MV-4-11 (cell line): Measurements from ENCODE around the gene RAB6B.

ENCODE experiments used
- DNase-seq: peaks from one replicate; lab custom pipeline; 2025; lab: John Stamatoyannopoulos, UW

RAB6B gene

GRCh38 chr3:133836497-133837158 is 59.1 kb downstream of the RAB6B start:
- DNase-seq: no peak

DNA sequence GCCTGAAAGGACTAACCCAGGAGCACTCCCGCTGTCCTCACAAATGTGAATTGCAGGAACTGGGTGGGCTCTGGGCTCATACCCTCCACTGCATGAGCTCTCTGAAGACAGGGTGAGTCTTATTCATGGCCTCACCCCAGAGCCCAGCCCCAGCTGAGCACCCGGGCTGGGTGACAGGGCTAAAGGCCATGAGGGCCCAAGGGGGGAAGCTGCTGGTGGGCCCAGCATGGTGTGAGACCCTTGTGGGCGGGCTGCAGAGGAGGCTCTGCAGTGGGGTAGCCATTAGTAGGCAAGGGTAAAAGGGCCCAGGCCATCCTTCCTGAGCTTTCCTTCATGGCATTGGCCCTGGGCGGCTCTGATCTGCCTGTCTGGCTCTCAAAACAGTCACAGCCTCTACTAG is 59.7 kb downstream of the RAB6B start:
- DNase-seq: no peak

DNA sequence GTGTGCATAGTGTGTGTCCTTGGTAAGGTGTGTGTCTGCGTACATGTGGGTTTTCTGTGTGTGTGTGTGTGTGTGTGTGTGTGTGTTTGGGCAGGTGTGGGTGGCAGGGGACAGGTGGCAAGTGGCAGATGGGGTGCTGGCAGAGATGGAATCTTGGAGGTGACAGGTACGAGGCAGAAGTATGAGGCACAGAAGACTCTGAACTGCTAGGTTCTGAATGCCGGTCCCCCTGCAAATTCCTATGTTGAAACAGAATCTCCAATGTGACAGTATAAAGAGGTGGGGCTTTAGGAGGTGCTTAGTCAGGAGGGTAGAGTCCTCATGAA is 60.3 kb downstream of the RAB6B start:
- DNase-seq: no peak

GRCh38 chr3:133834621-133835417 is 60.9 kb downstream of the RAB6B start:
- no peak for DNase-seq

GRCh38 chr3:133833880-133834620 is 61.6 kb downstream of the RAB6B start:
- no peak for DNase-seq

DNA sequence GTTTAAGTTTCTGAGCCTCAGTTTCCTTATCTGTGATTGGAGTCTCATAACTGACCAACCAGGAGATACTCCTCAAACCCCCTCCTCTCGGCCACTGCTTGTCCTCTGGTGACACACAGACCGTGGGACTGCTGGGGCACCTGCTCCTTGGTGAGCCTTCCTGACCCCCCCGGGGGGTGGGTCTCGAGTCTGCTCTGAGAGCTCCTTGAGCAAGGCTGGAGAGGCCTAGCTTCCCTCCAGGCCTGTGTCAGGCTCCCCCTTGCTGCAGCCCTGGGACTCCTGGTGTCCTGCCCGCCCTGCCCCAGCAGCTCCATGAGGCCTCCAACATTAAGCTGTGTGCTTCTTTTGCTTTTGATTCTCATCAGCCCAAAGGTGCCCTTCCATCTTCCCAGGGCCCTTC is 62.4 kb downstream of the RAB6B start:
- no peak for DNase-seq

DNA sequence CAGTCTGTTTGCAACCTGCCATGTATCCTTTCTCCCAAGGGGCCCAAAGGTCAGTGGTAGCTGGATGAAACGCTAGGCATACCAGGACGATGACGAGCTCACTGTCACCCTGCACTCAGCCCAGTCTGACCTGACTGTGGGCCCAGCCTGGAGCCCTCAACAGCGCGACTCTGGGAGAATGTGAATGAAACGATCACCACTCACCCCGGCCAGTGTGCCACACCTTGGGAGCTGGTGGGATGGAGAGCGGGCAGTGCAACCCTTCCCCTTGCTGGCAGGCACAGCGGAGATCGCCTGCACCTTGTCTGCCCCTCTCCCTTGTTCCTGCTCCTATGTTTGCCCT is 62.9 kb downstream of the RAB6B start:
- no peak for DNase-seq

DNA sequence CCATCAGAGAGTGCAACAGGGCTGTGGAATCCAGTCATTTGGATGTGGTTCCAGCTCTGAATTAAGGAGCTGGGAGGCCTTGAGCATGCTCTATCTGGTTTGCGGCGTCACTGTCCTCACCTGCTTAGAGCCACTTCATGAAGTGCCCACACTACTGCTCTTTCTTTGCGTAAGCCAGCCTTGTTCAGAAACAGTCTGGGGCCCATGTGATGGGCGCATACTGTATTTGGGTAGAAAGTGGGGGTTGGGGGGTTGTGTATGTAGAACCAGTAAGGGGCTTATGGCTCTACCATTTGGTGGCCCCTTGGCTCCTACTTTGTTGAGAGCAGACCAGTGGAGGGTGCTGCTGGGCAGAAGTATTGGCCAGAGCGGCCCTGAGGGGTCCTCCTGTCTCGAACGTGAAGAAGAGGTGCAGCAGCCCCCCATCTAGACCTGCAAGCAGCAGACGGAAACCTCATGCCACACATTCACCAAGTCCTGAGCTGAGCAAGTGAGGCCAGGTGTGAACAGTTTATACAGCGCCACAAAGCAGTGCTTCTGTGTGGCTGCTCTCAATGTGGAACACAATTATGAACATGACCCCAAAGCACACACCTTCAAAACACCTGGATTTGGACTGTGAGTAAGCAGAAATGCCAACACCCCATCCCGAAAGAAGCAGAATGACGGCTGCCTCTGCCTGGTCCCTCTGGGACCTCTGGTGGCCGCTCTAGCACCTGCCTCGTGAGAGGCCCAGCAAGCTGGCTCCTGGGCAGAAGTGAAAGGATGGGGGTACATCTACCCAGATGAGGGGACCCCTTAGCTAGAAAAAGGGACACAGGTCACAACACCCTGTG is 63.5 kb downstream of the RAB6B start:
- DNase-seq: no peak

DNA sequence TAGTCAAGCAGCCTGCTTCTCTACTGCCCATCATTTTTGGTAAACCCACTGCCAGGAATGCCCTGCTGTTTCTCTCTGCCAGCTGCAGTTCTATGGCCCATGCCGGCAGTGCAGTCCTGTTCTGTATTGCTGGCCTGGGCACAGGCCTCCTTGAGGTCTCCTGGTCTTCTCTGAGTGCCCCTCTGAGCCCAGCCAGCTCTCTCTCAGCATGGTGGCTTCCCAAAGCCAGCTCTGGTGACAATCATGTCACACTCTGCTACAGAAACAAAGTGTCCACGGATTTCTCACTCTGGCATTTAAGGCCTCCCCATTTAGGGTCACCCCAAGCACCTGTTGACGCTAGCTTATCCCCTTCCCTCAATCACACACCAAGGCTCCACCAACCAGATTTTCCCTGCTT is 65.6 kb downstream of the RAB6B start:
- no peak for DNase-seq

GRCh38 chr3:133829310-133829707 is 66.4 kb downstream of the RAB6B start:
- DNase-seq: no peak

DNA sequence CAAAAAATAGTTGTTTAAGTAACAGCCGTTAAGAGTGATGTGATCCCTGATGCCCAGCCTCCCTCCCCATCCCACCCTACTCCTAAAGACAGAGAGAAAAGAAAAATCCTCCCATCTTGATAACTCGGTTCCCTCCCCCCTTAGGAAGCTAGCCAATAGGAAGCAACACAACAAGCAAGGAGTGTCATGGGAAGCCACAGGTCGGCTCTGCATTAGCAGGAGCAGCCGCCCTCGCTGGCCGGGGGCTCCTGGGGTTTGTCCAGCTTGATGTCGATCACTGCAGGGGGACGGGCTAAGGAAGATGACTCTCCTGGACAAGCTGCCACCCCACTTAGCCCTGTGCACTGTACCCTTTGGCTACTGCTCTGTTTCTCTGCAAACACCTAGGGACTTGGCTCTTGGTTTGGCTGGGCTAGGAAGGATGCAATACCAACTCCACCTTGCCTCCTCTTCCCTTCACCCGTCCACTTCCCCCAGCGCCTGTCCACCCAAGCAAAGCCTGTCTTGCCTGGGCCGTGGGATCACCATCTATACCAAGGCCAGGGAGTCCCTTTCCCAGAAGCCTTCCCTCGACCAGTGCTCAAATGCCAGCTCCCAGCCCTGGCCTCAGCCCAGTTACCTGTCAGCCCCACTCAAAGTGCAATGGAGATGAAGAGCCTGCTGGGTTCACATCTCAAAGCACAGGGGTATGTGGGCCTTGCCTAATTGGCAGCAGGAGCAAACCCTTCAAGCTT is 66.9 kb downstream of the RAB6B start:
- no peak for DNase-seq

DNA sequence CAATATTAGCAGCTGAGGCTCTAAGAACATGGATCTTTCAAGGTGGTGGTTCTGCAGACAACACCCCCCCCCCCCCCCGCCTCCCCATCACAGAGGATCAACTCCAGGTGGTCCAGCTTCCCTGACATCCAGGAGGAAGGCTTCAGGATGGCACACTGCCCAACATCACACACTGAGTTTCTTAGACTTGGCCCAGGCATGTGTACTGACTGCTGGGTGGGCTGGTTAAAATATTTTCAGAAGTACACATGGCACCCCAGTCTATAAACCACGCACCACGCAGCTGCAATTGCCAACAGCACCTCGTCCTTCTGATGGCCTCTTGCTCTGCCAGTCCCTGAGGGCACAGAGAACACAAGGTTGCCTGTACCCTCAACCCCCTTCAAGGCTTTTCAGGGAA is 68.0 kb downstream of the RAB6B start:
- no peak for DNase-seq

GRCh38 chr3:133827136-133827535 is 68.5 kb downstream of the RAB6B start:
- no peak for DNase-seq

- no peak for DNase-seq
Observed at GRCh38 chr3:133825969-133826727, 69.5 kb downstream of the RAB6B start.

DNA sequence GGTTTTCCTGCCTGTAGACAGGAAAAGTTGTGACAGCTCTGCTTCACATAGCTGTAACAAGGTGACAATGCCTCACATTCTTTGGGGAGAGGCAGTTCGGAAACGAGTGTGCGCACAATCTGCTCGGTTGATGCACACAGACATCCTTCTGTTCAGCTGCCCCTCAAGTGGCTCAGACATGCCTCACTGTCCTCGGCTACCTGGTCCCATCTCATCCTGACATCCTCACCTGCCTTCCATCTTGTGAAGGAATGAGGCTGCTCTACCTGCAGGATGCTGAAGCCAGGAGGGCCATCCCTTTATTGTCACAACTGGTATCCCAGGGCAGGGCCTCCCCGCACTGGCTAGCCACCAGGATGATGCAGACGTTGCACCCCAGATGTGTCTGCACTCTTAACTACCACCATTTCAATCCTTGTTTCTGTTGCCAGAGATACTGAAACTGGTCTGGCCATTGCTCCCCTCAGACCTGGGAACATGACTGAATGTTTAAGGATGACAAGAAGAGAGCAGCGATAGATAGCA is 70.7 kb downstream of the RAB6B start:
- no peak for DNase-seq

DNA sequence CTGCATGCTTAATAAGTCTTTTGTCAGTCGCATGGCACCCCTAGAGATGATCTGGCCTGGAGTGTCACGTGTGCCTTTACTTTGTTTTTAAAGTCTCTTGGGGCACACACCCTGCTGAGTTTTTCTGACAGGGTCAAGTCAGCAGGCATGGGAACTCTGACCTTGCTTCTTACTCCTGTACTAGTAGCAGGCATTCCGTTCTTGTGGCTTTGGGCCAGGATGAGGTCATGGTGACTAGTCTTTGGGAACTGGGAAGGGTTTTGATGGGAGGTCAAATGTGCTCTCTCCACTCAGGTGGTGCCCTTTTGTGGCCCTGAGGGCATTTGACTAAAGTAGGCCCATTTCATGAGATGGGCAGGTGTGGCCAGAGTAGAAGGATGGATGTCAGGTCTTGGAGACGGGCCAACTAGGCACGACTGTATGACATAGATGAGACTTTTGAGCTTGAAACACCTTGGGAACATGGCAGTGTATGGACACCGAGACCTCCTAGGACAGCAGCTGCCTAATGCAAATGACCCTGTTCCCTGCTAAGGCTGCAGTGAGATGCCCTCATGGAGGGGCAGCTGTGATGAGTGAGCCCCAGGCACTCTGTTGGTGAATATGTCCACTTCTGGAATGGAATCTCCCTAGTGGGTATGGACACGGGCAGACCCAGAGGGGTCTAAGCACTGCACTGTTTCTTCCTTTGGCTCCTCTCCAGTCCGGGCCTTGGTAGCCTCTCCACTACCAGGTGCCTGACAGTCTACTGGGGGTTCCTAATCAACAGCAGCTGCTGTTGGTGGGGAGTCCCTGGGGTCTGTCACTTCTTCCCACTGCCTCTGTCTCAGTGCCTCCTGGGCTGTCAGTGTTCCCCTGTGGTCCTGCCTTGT is 73.7 kb downstream of the RAB6B start:
- DNase-seq: no peak

DNA sequence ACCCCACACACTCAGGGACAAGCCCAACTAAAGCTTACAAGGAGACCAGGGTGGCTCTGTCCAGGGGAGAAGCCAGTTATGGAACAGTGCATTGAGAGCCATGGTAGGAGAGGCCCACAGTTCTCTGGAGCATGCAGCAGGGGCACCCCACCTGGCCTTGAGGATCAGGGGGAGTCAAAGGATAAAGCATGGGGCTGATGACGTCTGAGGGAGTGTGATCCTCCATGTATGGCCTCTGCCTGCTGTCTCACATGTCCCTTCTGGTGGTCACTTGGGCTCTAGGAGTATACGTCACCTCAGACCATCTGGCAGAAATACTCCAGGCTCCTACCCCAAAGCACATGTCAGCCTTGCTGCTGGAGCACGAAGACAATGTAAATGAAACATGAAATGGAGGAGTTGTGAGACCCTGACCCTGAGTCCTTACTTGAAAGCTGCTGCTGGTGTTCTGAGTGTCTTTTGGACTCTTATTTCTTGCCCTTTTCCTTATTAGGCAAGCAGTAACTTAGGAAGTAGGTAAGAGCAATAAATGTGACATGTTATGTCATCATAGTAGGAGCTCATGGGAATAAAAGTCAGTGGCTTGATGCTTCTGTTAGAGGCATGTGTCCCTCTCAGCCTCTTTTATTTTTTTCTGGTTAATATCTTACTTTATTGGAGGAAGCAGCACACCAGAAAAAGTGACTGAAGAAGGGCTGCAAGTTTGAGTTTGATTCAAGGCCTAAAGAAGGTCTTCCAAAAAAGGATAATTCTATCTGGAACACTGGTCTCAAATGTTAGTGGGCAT is 74.6 kb downstream of the RAB6B start:
- DNase-seq: no peak

GRCh38 chr3:133820129-133820528 is 75.6 kb downstream of the RAB6B start:
- no peak for DNase-seq

DNA sequence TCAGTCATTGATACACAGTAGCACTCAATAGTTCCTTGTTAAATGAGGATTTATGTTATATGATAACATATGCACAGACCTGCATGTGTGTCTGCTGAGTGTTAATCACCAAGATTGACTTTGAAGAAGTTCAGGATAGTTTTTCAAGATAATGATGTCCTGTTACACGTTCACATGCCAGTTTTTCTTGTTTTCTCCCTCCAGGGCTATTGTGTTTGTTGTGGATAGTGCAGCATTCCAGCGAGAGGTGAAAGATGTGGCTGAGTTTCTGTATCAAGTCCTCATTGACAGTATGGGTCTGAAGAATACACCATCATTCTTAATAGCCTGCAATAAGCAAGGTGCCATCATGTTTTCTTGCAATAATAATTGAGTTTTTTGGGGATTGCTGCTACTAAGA is 80.3 kb downstream of the RAB6B start:
- no peak for DNase-seq
